ENCODE results near the gene CCS.

- TF ChIP-seq POLR2A (IDR thresholded peaks at IDR 0.05; ENCODE audit: low read depth, low read length) (peak; percentile 46; the same call in 1 of the 2 replicates), TAF1 (IDR thresholded peaks at IDR 0.05; ENCODE audit: low read depth, low read length) (no peak)
Measured at GRCh38 chr11:66545701-66546367, 47.2 kb upstream of the CCS start, which contains the start of gene ZDHHC24.

Measured in GM12891 (cell line).